GM12801 (cell line): ENCODE measurements around the gene IFNA16.
"Not testable (repeated sequence)": the region's sequence is repeated elsewhere in the genome, so short reads cannot be mapped to it uniquely, and the experiment has no call there.

Source experiments
- CTCF ChIP-seq: IDR thresholded peaks from one replicate; pipeline ENCODE4 v1.5.1; 2011; ENCODE audit warnings: control low read depth; ENCODE audit not compliant: insufficient read length; ENCODE audit errors: extremely low read depth

The IFNA16 gene

GRCh38 chr9:21217211-21217610, at the start of gene IFNA16:
Gene IFNA16, minus strand, starts transcription at chr9:21217311. Its CDS starts 6 bp downstream, at chr9:21217305.
- not testable (repeated sequence) for TF ChIP-seq CTCF

GRCh38 chr9:21265421-21266189, 48.5 kb upstream of the IFNA16 start:
- TF ChIP-seq CTCF: no peak

GRCh38 chr9:21255538-21256212, 38.6 kb upstream of the IFNA16 start:
- no peak for TF ChIP-seq CTCF

- TF ChIP-seq CTCF: no peak
Observed at GRCh38 chr9:21252721-21253547, 35.8 kb upstream of the IFNA16 start.

GRCh38 chr9:21251638-21252037, 34.5 kb upstream of the IFNA16 start:
- TF ChIP-seq CTCF: no peak

DNA sequence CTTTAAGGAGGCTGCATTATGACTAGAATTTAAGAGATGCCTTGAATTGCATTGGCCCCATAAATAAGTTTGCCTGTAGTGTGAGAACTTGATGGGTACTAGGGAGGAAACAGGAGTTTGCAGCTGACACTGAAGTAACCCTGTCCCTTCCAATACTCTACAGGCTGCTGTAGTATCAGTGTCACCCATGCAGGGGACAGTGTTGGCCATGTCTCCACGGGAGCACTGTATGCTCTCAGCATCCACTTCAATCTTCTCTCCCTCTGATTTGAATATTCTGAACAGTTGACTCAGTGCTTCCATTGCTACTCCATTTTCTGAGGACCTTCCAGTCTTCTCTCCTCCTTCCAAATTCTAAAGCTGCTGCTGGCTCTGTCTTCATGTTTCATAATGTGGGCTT, 34.1 kb upstream of the IFNA16 start:
- no peak for TF ChIP-seq CTCF

DNA sequence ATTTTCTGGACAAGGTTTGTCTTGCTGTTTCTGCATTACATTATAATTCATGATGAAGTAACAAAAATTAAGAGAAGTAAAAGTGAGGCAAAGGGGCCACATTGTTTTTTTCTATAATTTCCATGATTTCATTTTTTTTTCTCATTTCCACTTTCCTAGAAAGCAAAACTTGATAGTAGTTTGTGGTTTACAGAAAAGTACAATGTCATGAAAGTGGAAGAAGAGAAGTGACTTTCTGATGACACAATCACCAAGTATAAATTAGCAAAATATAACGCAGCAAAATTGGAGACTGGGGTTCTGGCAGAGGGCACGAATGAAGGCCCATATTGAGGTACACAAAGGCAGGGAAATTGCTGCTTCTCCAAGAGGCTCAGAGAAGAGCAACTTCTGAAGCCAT, 27.7 kb upstream of the IFNA16 start:
- no peak for TF ChIP-seq CTCF
